GM12878 (cell line): Measurements from ENCODE around the gene C1QTNF7. TPM values are rescaled to one million over a fixed set of nuclear protein-coding genes. Genes with fewer than 3 reads are reported as not detected.

ENCODE experiments used
- ATAC-seq: fragments of 200-7000 bp; cut with Tn5 transposase; 3 replicates; pipeline ENCODE4 v1.9.1; 2020; ENCODE audit warnings: mild to moderate bottlenecking, moderate library complexity
- BruUV-seq: library from RNA; stranded (reverse); fragments of 400-500 nt; replicated peaks from 2 replicates; lab custom pipeline; 2021; lab: Mats Ljungman, UMichigan
- CTCF ChIA-PET: fragments of 300-600 bp; sonication (Branson Sonifier 250); formaldehyde crosslinking; extraction: SDS; loops from one replicate; lab custom pipeline; 2021; ENCODE audit warnings: inconsistent platforms; lab: Yijun Ruan, JAX
- POLR2A ChIA-PET: fragments of 350-600 bp; formaldehyde crosslinking; extraction: SDS; loops from one replicate; lab custom pipeline; 2021; ENCODE audit warnings: inconsistent platforms; lab: Charles Lee
- RAD21 ChIA-PET: fragments of 300-600 bp; sonication (Branson Sonifier 250); formaldehyde crosslinking; loops from one replicate; lab custom pipeline; 2023; ENCODE audit warnings: antibody characterized with exemption; ENCODE audit not compliant: unreplicated experiment; lab: Charles Lee
- SMC1A ChIA-PET: fragments of 300-600 bp; sonication (Branson Sonifier 250); formaldehyde crosslinking; loops from one replicate; lab custom pipeline; 2023; ENCODE audit not compliant: unreplicated experiment, uncharacterized antibody; lab: Charles Lee
- DNase-seq: peaks from one replicate; pipeline ENCODE4 v3.0.0-alpha.2; 2011; ENCODE audit warnings: low read depth, low spot score
- FAIRE-seq: peaks from 3 replicates; lab custom pipeline; 2011; peaks lifted over from hg19 to GRCh38; lab: Jason Lieb, UNC
- H2AFZ ChIP-seq: 2 replicates; pipeline ENCODE4 v1.6.0; 2011; ENCODE audit warnings: low read depth, low read length, control low read depth; ENCODE audit not compliant: control insufficient read depth
- H3K27ac ChIP-seq: 2 replicates; pipeline ENCODE4 v1.5.1; 2011; ENCODE audit warnings: control low read depth; ENCODE audit not compliant: control insufficient read depth, insufficient read depth
- H3K27me3 ChIP-seq, 2 experiments: replicated peaks in 1 of 2; 2 replicates each; pipeline versions ENCODE4 v1.6.0 to v1.6.1; 2011; ENCODE audit warnings: low read length in 1 of 2; ENCODE audit not compliant: control insufficient read depth in 2 of 2, insufficient read depth in 2 of 2
- H3K36me3 ChIP-seq, 2 experiments: 2 replicates each; pipeline ENCODE4 v1.5.1; 2011; ENCODE audit warnings: low read length in 1 of 2; ENCODE audit not compliant: control insufficient read depth in 2 of 2, insufficient read depth in 2 of 2
- H3K4me1 ChIP-seq: 2 replicates; pipeline ENCODE4 v1.6.1; 2011; ENCODE audit warnings: mild to moderate bottlenecking, low read length, moderate library complexity, mixed read lengths; ENCODE audit not compliant: control insufficient read depth, insufficient read depth
- H3K4me2 ChIP-seq: 2 replicates; pipeline ENCODE4 v1.6.0; 2011; ENCODE audit warnings: control low read depth; ENCODE audit not compliant: control insufficient read depth, insufficient read depth
- H3K4me3 ChIP-seq: fragments of 200-600 bp; sonication (generic); 2 replicates; pipeline ENCODE4 v1.5.1; 2016
- H3K79me2 ChIP-seq: 2 replicates; pipeline ENCODE4 v1.6.0; 2011; ENCODE audit warnings: low read length; ENCODE audit not compliant: control insufficient read depth, insufficient read depth
- H3K9ac ChIP-seq: 2 replicates; pipeline ENCODE4 v1.8.0; 2011; ENCODE audit warnings: low read length, control low read depth, mixed read lengths; ENCODE audit not compliant: control insufficient read depth, insufficient read depth
- H3K9me3 ChIP-seq: replicated peaks from 3 replicates; pipeline ENCODE4 v1.5.1; 2011; ENCODE audit warnings: mild to moderate bottlenecking, low read length; ENCODE audit not compliant: control insufficient read depth, insufficient read depth
- H4K20me1 ChIP-seq: 2 replicates; pipeline ENCODE4 v1.6.0; 2011; ENCODE audit not compliant: control insufficient read depth, insufficient read depth
- BCL11A ChIP-seq: IDR thresholded peaks from 2 replicates; pipeline ENCODE4 v1.6.1; 2011; ENCODE audit warnings: low read depth, low read length
- CBX5 ChIP-seq: sonication (generic); IDR thresholded peaks from 2 replicates; pipeline ENCODE4 v1.6.1; 2016; ENCODE audit warnings: low read depth, moderate library complexity, mild to moderate bottlenecking, inconsistent platforms
- CEBPB ChIP-seq, 2 experiments: fragments of 150-350 bp in 1 of 2; IDR thresholded peaks; 2 replicates each; pipeline ENCODE4 v1.6.1; 2012 to 2014; ENCODE audit warnings: low read depth in 2 of 2, low read length in 2 of 2, borderline replicate concordance in 1 of 2, inconsistent platforms in 1 of 2
- CTCF ChIP-seq, 3 experiments: IDR thresholded peaks in 2 of 3; conservative IDR thresholded peaks in 1 of 3; 2 replicates each; pipeline ENCODE4 v1.5.1; 2011; ENCODE audit warnings: low read depth in 3 of 3, low read length in 3 of 3, mild to moderate bottlenecking in 3 of 3, control low read depth in 2 of 3, moderate library complexity in 2 of 3, inconsistent platforms in 1 of 3, mixed read lengths in 1 of 3; ENCODE audit not compliant: control insufficient read depth in 2 of 3, insufficient read depth in 1 of 3; ENCODE audit errors: extremely low read depth in 1 of 3
- CUX1 ChIP-seq: IDR thresholded peaks from 2 replicates; pipeline ENCODE4 v1.6.1; 2012; ENCODE audit warnings: improper control_type of control experiment, low read depth, low read length; ENCODE audit not compliant: insufficient replicate concordance
- E4F1 ChIP-seq: fragments of 450-650 bp; IDR thresholded peaks from 2 replicates; pipeline ENCODE4 v1.6.1; 2018; ENCODE audit warnings: borderline replicate concordance, mild to moderate bottlenecking; ENCODE audit not compliant: partially characterized antibody
- NBN ChIP-seq: fragments of 450-650 bp; IDR thresholded peaks from 2 replicates; pipeline ENCODE4 v1.6.1; 2016
- POLR2AphosphoS5 ChIP-seq: IDR thresholded peaks from 2 replicates; pipeline ENCODE4 v1.6.1; 2011; ENCODE audit warnings: mild to moderate bottlenecking, low read length, inconsistent platforms
- SMAD1 ChIP-seq: fragments of 450-650 bp; IDR thresholded peaks from 2 replicates; pipeline ENCODE4 v1.6.1; 2018; ENCODE audit warnings: mild to moderate bottlenecking, low read depth; ENCODE audit not compliant: partially characterized antibody
- SMAD5 ChIP-seq: IDR thresholded peaks from 2 replicates; pipeline ENCODE4 v1.6.1; 2016; ENCODE audit warnings: antibody characterized with exemption, low read depth
- SMC3 ChIP-seq: IDR thresholded peaks from 2 replicates; pipeline ENCODE4 v1.6.1; 2011; ENCODE audit warnings: low read length, improper control_type of control experiment, borderline replicate concordance
- SREBF2 ChIP-seq: IDR thresholded peaks from 2 replicates; pipeline ENCODE4 v1.6.1; 2012; ENCODE audit warnings: mild to moderate bottlenecking, low read length
- YBX1 ChIP-seq: fragments of 450-650 bp; IDR thresholded peaks from 2 replicates; pipeline ENCODE4 v1.6.1; 2016; ENCODE audit warnings: antibody characterized with exemption
- ZSCAN29 ChIP-seq: fragments of 450-650 bp; IDR thresholded peaks from 2 replicates; pipeline ENCODE4 v1.6.1; 2017; ENCODE audit warnings: mild to moderate bottlenecking, moderate library complexity
- ZZZ3 ChIP-seq: IDR thresholded peaks from 2 replicates; pipeline ENCODE4 v1.6.1; 2011; ENCODE audit warnings: low read depth; ENCODE audit not compliant: control insufficient read depth, insufficient read length
- WGBS: methylation state at CpG from one replicate; pipeline ENCODE4 v1.1.6; 2016; ENCODE audit warnings: low lambda C conversion rate; ENCODE audit not compliant: insufficient replicate concordance, insufficient coverage; ENCODE audit errors: missing lambda C conversion rate; 5-methylcytosine and 5-hydroxymethylcytosine counted together
- in situ Hi-C: fragments of 300-500 bp; cut with MboI; formaldehyde crosslinking; loops from 9 replicates; pipeline ENCODE4 v1.14.3; 2018; ENCODE audit warnings: mixed read lengths
- intact Hi-C: fragments of 100-400 bp; cut with micrococcal nuclease; formaldehyde crosslinking; loops from one replicate; pipeline ENCODE4 v1.14.2; 2022; ENCODE audit not compliant: unreplicated experiment
- polyA plus RNA-seq, 11 experiments: library from polyadenylated mRNA; depleted of rRNA in 4 of 11; unstranded in 6 of 11; stranded (reverse) in 5 of 11; fragments of >200 nt; fragmentation: Nextera tagmentation in 4 of 11; fragmentation: Illumina TruSeq in 1 of 11; extraction: Ambion mirVana in 4 of 11; extraction: Trizol in 1 of 11; gene quantifications; 1 replicate in 1 of 11; 2 replicates in 10 of 11; pipeline versions ENCODE4 v1.2.1 to v1.2.3, GENCODE V29; 2011 to 2016; ENCODE audit warnings: inconsistent platforms in 2 of 11, missing spikeins in 2 of 11, low read depth in 1 of 11
- total RNA-seq, 4 experiments: library from RNA; depleted of rRNA in 3 of 4; stranded (reverse); fragments of >200 nt in 3 of 4; fragmentation: Illumina TruSeq in 1 of 4; extraction: Trizol in 1 of 4; gene quantifications; 2 replicates each; pipeline versions ENCODE4 v1.2.1 to v1.2.3, GENCODE V29; 2013 to 2021

C1QTNF7 gene
- total and polyA plus RNA-seq, 10 of the 15 experiments (the other 5 are each of a cell fraction or from before 2014, with no cell fraction given) = not detected

- H4K20me1 ChIP-seq = no peaks in the 10 kb centered on the region
- H3K9me3 ChIP-seq = no peaks in the 10 kb centered on the region
- no peak overlapping the region for H3K9ac ChIP-seq
- no peaks in the 10 kb centered on the region for H3K36me3 ChIP-seq
- H3K4me1 ChIP-seq = no peaks in the 10 kb centered on the region
- 50% methylated on average over 4 of the region's 4 CpGs for whole genome bisulfite sequencing
- TF ChIP-seq SMAD1 (no peak), CBX5 (no peak), ZSCAN29 (no peak), NBN (no peak), BCL11A (no peak), CEBPB (IDR thresholded peaks at IDR 0.05; ENCODE audit: borderline replicate concordance in 1 of 2, low read depth in 2 of 2, low read length in 2 of 2) (no peak), ZZZ3 (no peak), SREBF2 (no peak), E4F1 (no peak), SMAD5 (no peak), YBX1 (no peak), CUX1 (no peak), CTCF (IDR thresholded peaks at IDR 0.05 in 2 of 3, conservative IDR thresholded peaks at IDR 0.05 in 1 of 3; ENCODE audit: control insufficient read depth in 2 of 3, extremely low read depth in 1 of 3, insufficient read depth in 1 of 3, low read depth in 3 of 3, low read length in 3 of 3) (no peak), SMC3 (no peak), POLR2AphosphoS5 (no peak)
- POLR2A ChIA-PET = no interaction called here
- in situ Hi-C loops = no loop called here
- H3K4me2 ChIP-seq = no peak overlapping the region
- H3K27me3 ChIP-seq = no peaks in the 10 kb centered on the region
- no peak overlapping the region for H3K4me3 ChIP-seq
- no TSS peak for BruUV-seq
- intact Hi-C loops = no loop called here
- ATAC-seq (no peak), FAIRE-seq (no peak), DNase-seq (no peak)
- CTCF ChIA-PET = no interaction called here
- RAD21 ChIA-PET = no interaction called here
- no peak overlapping the region for H2AFZ ChIP-seq
- H3K79me2 ChIP-seq = no peaks in the 10 kb centered on the region
- no peak overlapping the region for H3K27ac ChIP-seq
- SMC1A ChIA-PET = no interaction called here
These were observed 13.2 kb upstream of the C1QTNF7 start for GRCh38 chr4:15414551-15415091.
